Measurements from ENCODE around the gene LHFPL3.
"Not testable (repeated sequence)": the region's sequence is repeated elsewhere in the genome, so short reads cannot be mapped to it uniquely, and the experiment has no call there.

The LHFPL3 gene

DNA sequence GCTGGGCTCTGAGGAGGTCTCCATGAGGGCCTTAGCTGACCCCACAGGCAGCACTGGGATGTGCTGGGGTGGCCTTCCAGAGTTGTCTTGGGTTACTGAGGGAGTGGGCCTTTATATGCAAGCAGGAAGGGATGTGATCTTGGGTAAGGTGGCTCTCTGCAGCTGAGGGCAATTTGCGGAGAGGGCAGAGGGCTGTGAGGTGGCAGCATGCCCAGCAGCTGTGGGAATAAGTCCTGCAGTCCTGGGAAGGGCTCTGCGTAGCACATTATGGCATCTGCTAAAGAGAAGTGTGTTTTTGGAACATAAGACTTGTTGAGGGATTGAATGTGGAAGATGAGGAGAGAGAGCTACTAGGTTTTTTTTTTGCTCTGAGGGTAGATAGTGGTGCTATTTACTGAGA lies 586.0 kb downstream of the LHFPL3 start:
- no peak for TF ChIP-seq CTCF (IDR thresholded peaks at IDR 0.05; ENCODE audit: extremely low read depth, insufficient read depth, missing control alignments)
- in situ Hi-C loops (cut with MboI; ENCODE audit: low pct_unique_long_range_greater_than_20kb, low sequenced_read_pairs, unreplicated experiment), result loop anchor here (25.0 kb wide), 1 partner anchor 277 kb away; no protein-coding TSS in a partner anchor
- no peak for DNase-seq (ENCODE audit: low spot score)

- in situ Hi-C loops (cut with MboI; ENCODE audit: low pct_unique_long_range_greater_than_20kb, low sequenced_read_pairs, unreplicated experiment), result loop anchor here (25.0 kb wide), 1 partner anchor 284 kb away; no protein-coding TSS in a partner anchor
- DNase-seq (ENCODE audit: low spot score), result no peak
- no peak for TF ChIP-seq CTCF (IDR thresholded peaks at IDR 0.05; ENCODE audit: extremely low read depth, insufficient read depth, missing control alignments)
Observed at GRCh38 chr7:104921596-104921995, 593.2 kb downstream of the LHFPL3 start.

- no peak for TF ChIP-seq CTCF (IDR thresholded peaks at IDR 0.05; ENCODE audit: extremely low read depth, insufficient read depth, missing control alignments)
- no peak for DNase-seq (ENCODE audit: low spot score)
- in situ Hi-C loops (cut with MboI; ENCODE audit: low pct_unique_long_range_greater_than_20kb, low sequenced_read_pairs, unreplicated experiment), result loop anchor here (25.0 kb wide), 1 partner anchor 285 kb away; no protein-coding TSS in a partner anchor
Observed at GRCh38 chr7:104922182-104923009, 594.0 kb downstream of the LHFPL3 start.

DNA sequence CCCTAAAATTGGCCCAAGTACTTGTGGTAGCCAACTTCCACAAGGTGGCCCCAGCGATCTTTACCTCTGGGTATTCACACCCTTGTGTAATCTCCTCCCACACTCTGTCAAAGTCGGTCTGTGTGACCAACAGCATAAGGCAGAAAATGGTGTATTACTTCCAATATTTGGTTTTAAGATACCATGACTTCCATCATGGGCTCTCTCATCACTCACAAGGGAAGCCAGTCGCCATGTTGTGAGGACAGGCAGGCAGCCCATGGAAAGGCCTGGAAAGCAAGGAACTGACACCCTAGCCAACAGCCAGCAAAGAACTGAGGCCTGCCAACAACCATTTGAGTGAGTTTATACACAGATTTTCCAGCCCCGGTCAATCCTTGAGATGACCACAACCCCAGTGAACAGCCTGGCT lies 594.6 kb downstream of the LHFPL3 start:
- DNase-seq (ENCODE audit: low spot score), result peak; percentile 63
- in situ Hi-C loops (cut with MboI; ENCODE audit: low pct_unique_long_range_greater_than_20kb, low sequenced_read_pairs, unreplicated experiment), result loop anchor here (25.0 kb wide), 1 partner anchor 286 kb away; no protein-coding TSS in a partner anchor
- peak; percentile 87 for TF ChIP-seq CTCF (IDR thresholded peaks at IDR 0.05; ENCODE audit: extremely low read depth, insufficient read depth, missing control alignments)

- DNase-seq (ENCODE audit: low spot score); in situ Hi-C loops (cut with MboI; ENCODE audit: low pct_unique_long_range_greater_than_20kb, low sequenced_read_pairs, unreplicated experiment): not testable (repeated sequence)
Observed at GRCh38 chr7:104926189-104926588, 597.8 kb downstream of the LHFPL3 start.

DNA sequence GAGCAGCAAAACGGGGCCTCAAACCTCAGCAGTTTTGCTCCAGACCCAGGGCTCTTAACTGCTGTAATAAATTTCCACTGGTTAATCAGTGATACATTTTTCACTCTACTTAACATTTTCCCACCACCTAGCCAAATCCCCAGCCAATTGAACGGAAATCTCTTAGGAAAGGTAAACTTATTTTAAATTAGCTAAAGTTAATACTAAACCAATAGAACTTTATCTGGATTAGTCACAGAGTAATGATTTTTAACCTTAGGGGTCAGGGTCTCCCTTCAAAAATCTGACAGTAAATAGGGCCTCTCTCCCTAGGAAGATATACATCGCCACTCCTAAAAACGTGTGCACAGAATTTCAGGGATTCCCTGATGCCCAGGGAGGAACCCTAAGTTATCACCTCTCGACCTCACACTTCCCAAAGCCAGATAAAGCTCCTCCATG lies 598.2 kb downstream of the LHFPL3 start:
- TF ChIP-seq CTCF (IDR thresholded peaks at IDR 0.05; ENCODE audit: extremely low read depth, insufficient read depth, missing control alignments), result no peak
- no peak for DNase-seq (ENCODE audit: low spot score)
- in situ Hi-C loops (cut with MboI; ENCODE audit: low pct_unique_long_range_greater_than_20kb, low sequenced_read_pairs, unreplicated experiment), result no loop called here

DNA sequence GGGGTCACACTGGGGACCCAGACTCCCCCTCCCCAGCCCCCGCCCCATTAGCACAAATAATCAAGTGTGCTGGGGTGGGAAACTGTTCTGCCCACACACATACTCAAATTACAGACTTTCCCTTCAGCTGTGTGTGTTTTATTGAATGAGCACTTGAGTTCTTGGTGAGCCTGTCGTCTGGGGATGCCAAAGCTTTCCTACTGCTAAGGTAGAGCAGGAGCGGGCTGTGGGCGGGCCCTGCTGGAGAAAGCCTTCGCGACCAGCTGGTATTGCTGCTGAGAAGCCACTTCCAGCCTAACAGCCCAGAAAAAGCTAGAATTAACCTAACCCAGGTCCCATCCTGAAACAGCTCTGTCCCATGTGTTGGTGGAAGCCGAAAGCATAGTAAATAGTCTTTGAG lies 598.7 kb downstream of the LHFPL3 start:
- no peak for DNase-seq (ENCODE audit: low spot score)
- in situ Hi-C loops (cut with MboI; ENCODE audit: low pct_unique_long_range_greater_than_20kb, low sequenced_read_pairs, unreplicated experiment), result no loop called here
- TF ChIP-seq CTCF (IDR thresholded peaks at IDR 0.05; ENCODE audit: extremely low read depth, insufficient read depth, missing control alignments), result no peak

Data from GM13977 (cell line).